ENCODE results near the gene EMC7.

Gene EMC7

GRCh38 chr15:34085746-34086145 lies 15.9 kb downstream of the EMC7 start:
- Histone ChIP-seq H3K27me3 (ENCODE audit: insufficient read depth, low read length) (no peaks in the 10 kb centered on the region), H3K27ac (ENCODE audit: low read depth, low read length) (no peak overlapping the region), H3K36me3 (ENCODE audit: insufficient read depth, low read length) (peaks cover 16% of the 10 kb centered on the region), H3K4me3 (ENCODE audit: low read depth, low read length) (no peak overlapping the region), H3K79me2 (ENCODE audit: control insufficient read depth, insufficient read depth, low read length, unreplicated experiment) (no peaks in the 10 kb centered on the region), H2AFZ (ENCODE audit: low read length, unreplicated experiment) (no peak overlapping the region), H3K4me1 (ENCODE audit: control insufficient read depth, insufficient read depth, low read length, unreplicated experiment) (no peaks in the 10 kb centered on the region)

GRCh38 chr15:34084086-34084485 lies 17.6 kb downstream of the EMC7 start:
- no peak overlapping the region for H3K4me3 ChIP-seq (ENCODE audit: low read depth, low read length)
- H3K36me3 ChIP-seq (ENCODE audit: insufficient read depth, low read length) = peaks cover 16% of the 10 kb centered on the region
- no peaks in the 10 kb centered on the region for H3K4me1 ChIP-seq (ENCODE audit: control insufficient read depth, insufficient read depth, low read length, unreplicated experiment)
- no peak overlapping the region for H3K27ac ChIP-seq (ENCODE audit: low read depth, low read length)
- H3K79me2 ChIP-seq (ENCODE audit: control insufficient read depth, insufficient read depth, low read length, unreplicated experiment) = no peaks in the 10 kb centered on the region
- no peaks in the 10 kb centered on the region for H3K27me3 ChIP-seq (ENCODE audit: insufficient read depth, low read length)
- no peak overlapping the region for H2AFZ ChIP-seq (ENCODE audit: low read length, unreplicated experiment)

GRCh38 chr15:34079904-34080303 lies 21.8 kb downstream of the EMC7 start:
- no peaks in the 10 kb centered on the region for H3K4me1 ChIP-seq (ENCODE audit: control insufficient read depth, insufficient read depth, low read length, unreplicated experiment)
- H3K79me2 ChIP-seq (ENCODE audit: control insufficient read depth, insufficient read depth, low read length, unreplicated experiment) = no peaks in the 10 kb centered on the region
- no peak overlapping the region for H3K4me3 ChIP-seq (ENCODE audit: low read depth, low read length)
- no peak overlapping the region for H2AFZ ChIP-seq (ENCODE audit: low read length, unreplicated experiment)
- H3K27ac ChIP-seq (ENCODE audit: low read depth, low read length) = no peak overlapping the region
- no peaks in the 10 kb centered on the region for H3K27me3 ChIP-seq (ENCODE audit: insufficient read depth, low read length)
- H3K36me3 ChIP-seq (ENCODE audit: insufficient read depth, low read length) = peaks cover 8% of the 10 kb centered on the region; the same call in 1 of the 2 replicates

- H3K36me3 ChIP-seq (ENCODE audit: insufficient read depth, low read length) = 0 out of 2 replicates have a peak, but pooled peaks cover 3% of the 10 kb centered on the region
- no peaks in the 10 kb centered on the region for H3K27me3 ChIP-seq (ENCODE audit: insufficient read depth, low read length)
- H2AFZ ChIP-seq (ENCODE audit: low read length, unreplicated experiment) = no peak overlapping the region
- no peaks in the 10 kb centered on the region for H3K79me2 ChIP-seq (ENCODE audit: control insufficient read depth, insufficient read depth, low read length, unreplicated experiment)
- no peak overlapping the region for H3K27ac ChIP-seq (ENCODE audit: low read depth, low read length)
- H3K4me1 ChIP-seq (ENCODE audit: control insufficient read depth, insufficient read depth, low read length, unreplicated experiment) = no peaks in the 10 kb centered on the region
- no peak overlapping the region for H3K4me3 ChIP-seq (ENCODE audit: low read depth, low read length)
Measured at GRCh38 chr15:34078900-34079299, 22.8 kb downstream of the EMC7 start.

- H3K27me3 ChIP-seq (ENCODE audit: insufficient read depth, low read length) = no peaks in the 10 kb centered on the region
- no peaks in the 10 kb centered on the region for H3K4me1 ChIP-seq (ENCODE audit: control insufficient read depth, insufficient read depth, low read length, unreplicated experiment)
- no peaks in the 10 kb centered on the region for H3K79me2 ChIP-seq (ENCODE audit: control insufficient read depth, insufficient read depth, low read length, unreplicated experiment)
- no peak overlapping the region for H2AFZ ChIP-seq (ENCODE audit: low read length, unreplicated experiment)
- no peak overlapping the region for H3K4me3 ChIP-seq (ENCODE audit: low read depth, low read length)
- no peak overlapping the region for H3K27ac ChIP-seq (ENCODE audit: low read depth, low read length)
- no peaks in the 10 kb centered on the region for H3K36me3 ChIP-seq (ENCODE audit: insufficient read depth, low read length)
Measured at GRCh38 chr15:34076785-34077184, 24.9 kb downstream of the EMC7 start.

- Histone ChIP-seq H3K27me3 (ENCODE audit: insufficient read depth, low read length) (no peaks in the 10 kb centered on the region), H3K4me3 (ENCODE audit: low read depth, low read length) (no peak overlapping the region), H3K27ac (ENCODE audit: low read depth, low read length) (no peak overlapping the region), H3K36me3 (ENCODE audit: insufficient read depth, low read length) (no peaks in the 10 kb centered on the region), H3K79me2 (ENCODE audit: control insufficient read depth, insufficient read depth, low read length, unreplicated experiment) (no peaks in the 10 kb centered on the region), H2AFZ (ENCODE audit: low read length, unreplicated experiment) (no peak overlapping the region), H3K4me1 (ENCODE audit: control insufficient read depth, insufficient read depth, low read length, unreplicated experiment) (no peaks in the 10 kb centered on the region)
Measured at GRCh38 chr15:34070003-34070402, 31.7 kb downstream of the EMC7 start.

- H3K27ac ChIP-seq (ENCODE audit: low read depth, low read length) = no peak overlapping the region
- no peaks in the 10 kb centered on the region for H3K36me3 ChIP-seq (ENCODE audit: insufficient read depth, low read length)
- H2AFZ ChIP-seq (ENCODE audit: low read length, unreplicated experiment) = no peak overlapping the region
- H3K4me3 ChIP-seq (ENCODE audit: low read depth, low read length) = no peak overlapping the region
- no peaks in the 10 kb centered on the region for H3K4me1 ChIP-seq (ENCODE audit: control insufficient read depth, insufficient read depth, low read length, unreplicated experiment)
- H3K79me2 ChIP-seq (ENCODE audit: control insufficient read depth, insufficient read depth, low read length, unreplicated experiment) = no peaks in the 10 kb centered on the region
- H3K27me3 ChIP-seq (ENCODE audit: insufficient read depth, low read length) = no peaks in the 10 kb centered on the region
Measured at GRCh38 chr15:34065941-34066340, 35.7 kb downstream of the EMC7 start.

GRCh38 chr15:34065261-34065660 lies 36.4 kb downstream of the EMC7 start:
- Histone ChIP-seq H3K4me1 (ENCODE audit: control insufficient read depth, insufficient read depth, low read length, unreplicated experiment) (no peaks in the 10 kb centered on the region), H3K27ac (ENCODE audit: low read depth, low read length) (no peak overlapping the region), H3K27me3 (ENCODE audit: insufficient read depth, low read length) (no peaks in the 10 kb centered on the region), H3K4me3 (ENCODE audit: low read depth, low read length) (no peak overlapping the region), H3K36me3 (ENCODE audit: insufficient read depth, low read length) (no peaks in the 10 kb centered on the region), H2AFZ (ENCODE audit: low read length, unreplicated experiment) (no peak overlapping the region), H3K79me2 (ENCODE audit: control insufficient read depth, insufficient read depth, low read length, unreplicated experiment) (no peaks in the 10 kb centered on the region)

- no peaks in the 10 kb centered on the region for H3K27me3 ChIP-seq (ENCODE audit: insufficient read depth, low read length)
- H3K79me2 ChIP-seq (ENCODE audit: control insufficient read depth, insufficient read depth, low read length, unreplicated experiment) = no peaks in the 10 kb centered on the region
- H3K4me3 ChIP-seq (ENCODE audit: low read depth, low read length) = no peak overlapping the region
- no peak overlapping the region for H2AFZ ChIP-seq (ENCODE audit: low read length, unreplicated experiment)
- H3K4me1 ChIP-seq (ENCODE audit: control insufficient read depth, insufficient read depth, low read length, unreplicated experiment) = no peaks in the 10 kb centered on the region
- no peaks in the 10 kb centered on the region for H3K36me3 ChIP-seq (ENCODE audit: insufficient read depth, low read length)
- H3K27ac ChIP-seq (ENCODE audit: low read depth, low read length) = no peak overlapping the region
Measured at GRCh38 chr15:34064438-34064837, 37.2 kb downstream of the EMC7 start.

- Histone ChIP-seq H3K36me3 (ENCODE audit: insufficient read depth, low read length) (no peaks in the 10 kb centered on the region), H3K27ac (ENCODE audit: low read depth, low read length) (no peak overlapping the region), H2AFZ (ENCODE audit: low read length, unreplicated experiment) (no peak overlapping the region), H3K27me3 (ENCODE audit: insufficient read depth, low read length) (no peaks in the 10 kb centered on the region), H3K4me3 (ENCODE audit: low read depth, low read length) (no peak overlapping the region), H3K79me2 (ENCODE audit: control insufficient read depth, insufficient read depth, low read length, unreplicated experiment) (no peaks in the 10 kb centered on the region), H3K4me1 (ENCODE audit: control insufficient read depth, insufficient read depth, low read length, unreplicated experiment) (peaks cover 13% of the 10 kb centered on the region)
Measured at GRCh38 chr15:34059946-34060345, 41.7 kb downstream of the EMC7 start.

GRCh38 chr15:34059476-34059875 lies 42.2 kb downstream of the EMC7 start:
- H2AFZ ChIP-seq (ENCODE audit: low read length, unreplicated experiment) = no peak overlapping the region
- H3K4me3 ChIP-seq (ENCODE audit: low read depth, low read length) = no peak overlapping the region
- H3K27ac ChIP-seq (ENCODE audit: low read depth, low read length) = no peak overlapping the region
- H3K27me3 ChIP-seq (ENCODE audit: insufficient read depth, low read length) = no peaks in the 10 kb centered on the region
- no peaks in the 10 kb centered on the region for H3K36me3 ChIP-seq (ENCODE audit: insufficient read depth, low read length)
- no peaks in the 10 kb centered on the region for H3K79me2 ChIP-seq (ENCODE audit: control insufficient read depth, insufficient read depth, low read length, unreplicated experiment)
- H3K4me1 ChIP-seq (ENCODE audit: control insufficient read depth, insufficient read depth, low read length, unreplicated experiment) = peaks cover 13% of the 10 kb centered on the region
